Adrenal gland (tissue), 12 donors: Measurements from ENCODE around the gene ENTPD8. TPM values are rescaled to one million over a fixed set of nuclear protein-coding genes. Genes with fewer than 3 reads are reported as not detected.

Source experiments
- DNase-seq, 7 donors: peaks; one replicate each; pipeline ENCODE4 v3.0.0-alpha.2; 2019 to 2020
- H3K27ac ChIP-seq, 5 donors: fragments of 200-600 bp; sonication (generic) in 4 of 5; 1 replicate in 3 of 5; 2 replicates in 2 of 5; pipeline versions ENCODE4 v1.5.1 to v1.8.0; 2016 to 2020; ENCODE audit warnings: mild to moderate bottlenecking in 1 of 5
- H3K27me3 ChIP-seq: fragments of 200-600 bp; 2 replicates; pipeline ENCODE4 v1.8.0; 2021
- H3K36me3 ChIP-seq, 2 donors: fragments of 200-600 bp; replicated peaks in 1 of 2; 1 replicate in 1 of 2; 2 replicates in 1 of 2; pipeline versions ENCODE4 v1.5.1 to v1.8.0; 2018 to 2022
- H3K4me1 ChIP-seq, 2 donors: fragments of 200-600 bp; replicated peaks in 1 of 2; 1 replicate in 1 of 2; 2 replicates in 1 of 2; pipeline versions ENCODE4 v1.5.1 to v1.8.0; 2018 to 2021
- H3K4me3 ChIP-seq, 4 donors: fragments of 200-600 bp; sonication (generic) in 3 of 4; one replicate each; pipeline ENCODE4 v1.5.1; 2016 to 2018
- H3K9me3 ChIP-seq, 3 donors: fragments of 200-600 bp; sonication (generic) in 1 of 3; replicated peaks in 1 of 3; 1 replicate in 2 of 3; 2 replicates in 1 of 3; pipeline versions ENCODE4 v1.5.1 to v1.8.0; 2016 to 2021
- CTCF ChIP-seq, 6 experiments: fragments of 450-650 bp in 4 of 6; fragments of 200-600 bp in 2 of 6; sonication (generic) in 1 of 6; IDR thresholded peaks; 1 replicate in 5 of 6; 2 replicates in 1 of 6; pipeline versions ENCODE4 v1.5.1 to v1.8.0; 2016 to 2021; ENCODE audit warnings: antibody characterized with exemption in 6 of 6, mild to moderate bottlenecking in 2 of 6, moderate library complexity in 1 of 6
- POLR2A ChIP-seq, 2 donors: fragments of 450-650 bp; IDR thresholded peaks; one replicate each; pipeline ENCODE4 v1.6.1; 2017; ENCODE audit warnings: antibody characterized with exemption in 2 of 2, mild to moderate bottlenecking in 2 of 2, moderate library complexity in 1 of 2
- WGBS, 4 donors: extraction: QIAGEN DNeasy Blood & Tissue Kit in 2 of 4; methylation state at CpG; one replicate each; pipeline versions ENCODE4 v1.1.5 to v1.1.7; 2013 to 2017; 5-methylcytosine and 5-hydroxymethylcytosine counted together
- intact Hi-C, 2 donors: fragments of 100-400 bp; cut with DNase I; formaldehyde crosslinking; loops; one replicate each; pipeline versions ENCODE4 v1.14.1 to v1.15.0; 2022 to 2023
- polyA plus RNA-seq, 3 donors: library from polyadenylated mRNA; stranded (reverse); fragments of 200-250 nt in 2 of 3; fragments of 350-450 nt in 1 of 3; fragmentation: Illumina TruSeq in 1 of 3; extraction: RNeasy Lipid Tissue Mini Kit (QIAGEN cat#74804) in 1 of 3; gene quantifications; one replicate each; pipeline ENCODE4 v1.2.3, GENCODE V29; 2013 to 2014
- total RNA-seq, 9 donors: library from RNA; depleted of rRNA in 4 of 9; stranded (reverse); fragments of >200 nt in 4 of 9; fragments of 120-200 nt in 1 of 9; fragmentation: NEBNext Ultra II Directional in 1 of 9; extraction: Animal tissue kit (Norgen Biotek cat#: 25700) in 1 of 9; gene quantifications; one replicate each; pipeline versions ENCODE4 v1.1.0 to v1.2.4, GENCODE V29; 2013 to 2023
- donor health status: healthy with polysubstance abuse.
- donor health status: Bipolar disorder and iron deficiency.
- donor health status: DM: yes; HTN: yes; CAD: no.
- donor health status: DM: no; HTN: no; CAD: no.
- donor health status: DM: no; HTN: no; CAD: no.
- donor health status: DM: yes; HTN: yes; CAD: no.

The ENTPD8 gene
- total and polyA plus RNA-seq, 12 donors: 0.14 to 0.20 (median 0.17) TPM; not detected in 6

GRCh38 chr9:137435381-137435891, 5.7 kb downstream of the ENTPD8 start:
- Histone ChIP-seq H3K36me3 (no peaks in the 10 kb centered on the region), H3K27ac (no peak overlapping the region), H3K27me3 (no peaks in the 10 kb centered on the region), H3K4me3 (no peak overlapping the region), H3K9me3 (no peaks in the 10 kb centered on the region), H3K4me1 (peaks cover 0 to 9% of the 10 kb centered on the region in 2 donors)
- intact Hi-C loops: no loop called here
- TF ChIP-seq CTCF (IDR thresholded peaks at IDR 0.05): no peak
- no peak for TF ChIP-seq POLR2A (IDR thresholded peaks at IDR 0.05)
- no peak for DNase-seq
- 60 to 73% (median 71%) methylated on average over 2 to 20 of the region's 20 CpGs for WGBS, 4 donors

- WGBS, 4 donors: 74 to 86% (median 84%) methylated on average over 11 to 43 of the region's 43 CpGs
- no peak for TF ChIP-seq CTCF (IDR thresholded peaks at IDR 0.05)
- TF ChIP-seq POLR2A (IDR thresholded peaks at IDR 0.05): no peak
Measured at GRCh38 chr9:137434498-137435380, 6.4 kb downstream of the ENTPD8 start.

GRCh38 chr9:137433916-137434431, 7.2 kb downstream of the ENTPD8 start:
- intact Hi-C loops: no loop called here
- TF ChIP-seq POLR2A (IDR thresholded peaks at IDR 0.05): no peak
- TF ChIP-seq CTCF (IDR thresholded peaks at IDR 0.05): no peak
- 71 to 100% (median 86%) methylated on average over 1 to 26 of the region's 26 CpGs for WGBS, 4 donors
- Histone ChIP-seq H3K4me1 (peaks cover 0 to 9% of the 10 kb centered on the region in 2 donors), H3K27ac (no peak overlapping the region), H3K9me3 (no peaks in the 10 kb centered on the region), H3K36me3 (no peaks in the 10 kb centered on the region), H3K4me3 (no peak overlapping the region), H3K27me3 (no peaks in the 10 kb centered on the region)
- DNase-seq: no peak

More at GRCh38 chr9:137434498-137435380, 6.4 kb downstream of the ENTPD8 start:
- Histone ChIP-seq H3K27me3 (no peaks in the 10 kb centered on the region), H3K4me3 (no peak overlapping the region), H3K9me3 (no peaks in the 10 kb centered on the region), H3K27ac (no peak overlapping the region), H3K4me1 (peaks cover 0 to 9% of the 10 kb centered on the region in 2 donors), H3K36me3 (no peaks in the 10 kb centered on the region)
- intact Hi-C loops: no loop called here
- DNase-seq: no peak

GRCh38 chr9:137433349-137433915, 7.7 kb downstream of the ENTPD8 start:
- Histone ChIP-seq H3K27me3 (no peaks in the 10 kb centered on the region), H3K4me3 (no peak overlapping the region), H3K36me3 (no peaks in the 10 kb centered on the region), H3K4me1 (peaks cover 0 to 9% of the 10 kb centered on the region in 2 donors), H3K27ac (no peak overlapping the region), H3K9me3 (no peaks in the 10 kb centered on the region)
- DNase-seq: no peak
- TF ChIP-seq CTCF (IDR thresholded peaks at IDR 0.05): no peak
- TF ChIP-seq POLR2A (IDR thresholded peaks at IDR 0.05): no peak
- intact Hi-C loops: no loop called here
- WGBS, 4 donors: 80 to 100% (median 87%) methylated on average over 1 to 19 of the region's 19 CpGs
